ENCODE data around the gene PCNX2.

- TF ChIP-seq, protein P1, sequence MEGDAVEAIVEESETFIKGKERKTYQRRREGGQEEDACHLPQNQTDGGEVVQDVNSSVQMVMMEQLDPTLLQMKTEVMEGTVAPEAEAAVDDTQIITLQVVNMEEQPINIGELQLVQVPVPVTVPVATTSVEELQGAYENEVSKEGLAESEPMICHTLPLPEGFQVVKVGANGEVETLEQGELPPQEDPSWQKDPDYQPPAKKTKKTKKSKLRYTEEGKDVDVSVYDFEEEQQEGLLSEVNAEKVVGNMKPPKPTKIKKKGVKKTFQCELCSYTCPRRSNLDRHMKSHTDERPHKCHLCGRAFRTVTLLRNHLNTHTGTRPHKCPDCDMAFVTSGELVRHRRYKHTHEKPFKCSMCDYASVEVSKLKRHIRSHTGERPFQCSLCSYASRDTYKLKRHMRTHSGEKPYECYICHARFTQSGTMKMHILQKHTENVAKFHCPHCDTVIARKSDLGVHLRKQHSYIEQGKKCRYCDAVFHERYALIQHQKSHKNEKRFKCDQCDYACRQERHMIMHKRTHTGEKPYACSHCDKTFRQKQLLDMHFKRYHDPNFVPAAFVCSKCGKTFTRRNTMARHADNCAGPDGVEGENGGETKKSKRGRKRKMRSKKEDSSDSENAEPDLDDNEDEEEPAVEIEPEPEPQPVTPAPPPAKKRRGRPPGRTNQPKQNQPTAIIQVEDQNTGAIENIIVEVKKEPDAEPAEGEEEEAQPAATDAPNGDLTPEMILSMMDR (IDR thresholded peaks at IDR 0.05), result no peak
- no peak for TF ChIP-seq POLR2AphosphoS5 (IDR thresholded peaks at IDR 0.05)
- TF ChIP-seq POLR2A (IDR thresholded peaks at IDR 0.05), result no peak
Measured at GRCh38 chr1:233045588-233045987, 249.9 kb downstream of the PCNX2 start.

Data from prostate gland (tissue), 2 donors.